NOMO-1 treated with dmso at 0.1 percent for 144 hours (cell line): Measurements from ENCODE around the gene FBXO22.

Experiments used
- DNase-seq: peaks from one replicate; lab custom pipeline; 2025; ENCODE audit not compliant: unreplicated experiment; lab: John Stamatoyannopoulos, UW

Gene FBXO22

DNA sequence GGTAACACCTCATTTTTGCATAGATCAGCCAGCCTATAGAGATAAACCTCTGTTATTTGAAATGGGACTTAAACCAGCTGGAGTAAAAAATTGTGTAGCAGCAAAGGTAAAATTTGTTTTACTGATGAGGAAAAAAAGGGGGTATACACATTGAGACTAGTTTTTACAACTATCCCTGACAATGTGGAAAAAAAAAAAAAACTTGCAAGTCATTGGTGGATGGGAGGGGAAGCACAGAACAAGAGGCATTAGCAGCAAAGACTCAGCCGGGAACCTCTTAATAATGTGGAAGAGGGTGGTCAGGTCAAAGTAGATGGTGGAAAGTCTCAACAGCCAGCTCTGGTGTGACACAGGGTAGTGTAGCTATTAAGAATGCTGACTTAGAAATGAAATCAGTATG is 14.5 kb downstream of the FBXO22 start:
- no peak for DNase-seq

DNA sequence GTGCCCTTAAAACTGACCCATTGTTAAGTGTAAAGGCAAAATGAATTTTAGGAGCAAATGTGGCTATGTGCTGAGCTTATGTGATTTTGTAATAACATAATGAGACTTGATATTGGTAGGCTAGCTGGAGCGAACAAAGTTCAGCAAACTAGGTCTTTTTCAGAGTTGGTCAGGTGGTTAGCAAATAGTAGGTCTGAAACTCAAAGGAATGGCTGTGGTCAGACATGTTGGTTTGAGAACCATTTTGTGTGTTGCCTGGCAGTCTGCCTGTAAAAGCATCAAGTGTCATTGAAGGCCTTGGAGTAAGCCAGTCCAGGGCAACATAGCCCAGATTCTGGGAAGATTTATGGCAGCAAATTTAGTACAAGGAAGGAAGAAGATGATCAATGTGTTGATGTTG is 16.4 kb downstream of the FBXO22 start:
- no peak for DNase-seq

DNA sequence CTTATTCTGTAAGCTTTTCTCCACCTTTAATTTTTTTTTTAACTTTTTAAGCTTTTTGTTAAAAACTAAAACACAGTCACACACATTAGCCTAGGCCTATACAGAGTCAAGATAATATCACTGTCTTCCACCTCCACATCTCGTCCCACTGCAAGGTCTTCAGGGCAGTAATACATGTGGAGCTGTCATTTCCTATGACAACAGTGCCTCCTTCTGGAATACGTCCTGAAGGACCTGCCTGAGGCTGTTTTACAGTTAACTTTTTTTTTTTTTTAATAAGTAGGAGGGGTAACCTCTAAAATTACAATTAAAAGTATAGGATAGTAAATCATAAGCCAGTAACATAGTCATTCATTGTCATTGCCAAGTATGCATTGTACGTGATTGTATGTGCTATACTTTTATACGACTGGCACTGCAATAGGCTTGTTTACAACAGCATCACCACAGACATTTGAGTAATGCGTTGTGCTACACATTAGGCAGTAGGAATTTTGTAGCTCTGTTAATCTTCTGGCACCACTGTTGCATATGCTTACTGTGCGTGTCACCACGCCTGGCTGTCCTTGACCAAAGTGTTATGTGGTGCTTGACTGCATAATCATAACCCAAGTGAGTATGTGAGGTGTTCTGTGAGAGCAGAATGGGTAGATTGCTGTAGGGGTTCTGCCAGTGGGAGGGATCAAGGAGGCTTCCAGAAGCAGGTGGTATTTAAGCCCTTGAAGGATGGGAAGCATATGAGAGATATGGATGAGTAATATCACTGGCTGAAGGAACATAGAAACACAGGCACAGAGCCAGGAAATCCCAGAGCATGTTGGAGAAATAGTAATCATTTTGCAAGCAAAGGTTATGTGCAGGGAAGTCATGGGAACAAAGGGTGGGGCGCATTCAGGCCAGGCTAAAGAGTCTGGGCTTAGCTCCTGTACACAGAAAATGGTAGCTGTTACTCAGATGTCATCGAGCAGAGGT is 18.3 kb downstream of the FBXO22 start:
- DNase-seq, result no peak

DNA sequence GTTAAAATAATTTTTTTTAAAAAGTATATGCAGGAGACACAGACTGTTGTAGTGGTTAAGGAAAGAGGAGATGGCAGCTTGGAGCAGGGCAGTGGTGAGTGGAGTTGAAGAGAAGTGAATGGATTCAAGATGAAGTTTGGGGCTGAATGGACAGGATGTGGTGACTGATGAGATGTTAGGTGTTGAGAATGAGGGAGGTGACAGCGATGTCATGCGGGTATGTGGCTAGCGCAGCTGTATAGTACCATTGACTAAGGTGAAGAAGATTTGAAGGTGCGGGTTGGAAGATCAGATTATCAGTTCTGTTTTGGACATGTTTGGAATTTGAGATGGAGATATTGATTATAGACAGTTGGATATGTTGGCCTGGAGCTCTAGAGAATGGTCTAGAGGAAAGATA is 20.1 kb downstream of the FBXO22 start:
- no peak for DNase-seq

DNA sequence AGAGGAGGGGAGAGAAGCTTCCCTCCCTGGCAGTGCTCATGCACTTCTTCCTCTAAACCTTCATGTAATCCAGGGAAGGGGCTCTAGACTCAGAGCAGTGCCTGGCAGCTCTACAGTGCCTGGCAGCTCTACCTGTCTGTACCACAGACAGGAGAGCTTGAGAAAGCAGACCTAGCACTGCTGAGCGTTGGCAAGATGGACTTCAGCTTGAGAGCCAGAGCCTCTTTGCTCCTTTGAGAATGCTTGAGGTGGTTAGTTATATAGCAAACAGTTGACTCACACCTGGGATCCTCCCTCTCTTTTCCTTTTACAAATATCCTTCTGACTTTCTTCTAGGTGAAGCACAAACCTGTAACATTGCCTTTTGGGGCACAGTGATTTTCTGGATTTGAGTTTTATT is 20.9 kb downstream of the FBXO22 start:
- DNase-seq, result no peak

DNA sequence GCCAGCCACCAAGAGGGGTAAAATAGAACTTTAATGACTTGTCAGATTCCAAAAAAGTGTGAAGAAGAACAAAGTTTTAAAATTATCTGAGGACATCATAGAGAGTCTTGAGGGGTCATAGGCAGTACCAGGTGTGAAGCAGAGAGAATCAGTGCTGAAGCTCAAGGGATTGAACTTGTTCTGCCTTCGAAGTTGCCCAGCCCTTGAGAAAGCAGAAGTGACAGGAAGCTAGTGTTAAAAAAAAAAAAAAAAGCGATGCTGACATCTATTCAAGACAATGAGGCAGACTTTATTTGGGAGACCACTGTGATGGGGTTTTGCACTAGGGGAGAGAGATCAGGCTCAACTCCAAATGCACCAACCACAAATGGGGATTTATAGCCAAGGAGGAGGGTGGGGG is 21.8 kb downstream of the FBXO22 start:
- DNase-seq, result peak; percentile 3

DNA sequence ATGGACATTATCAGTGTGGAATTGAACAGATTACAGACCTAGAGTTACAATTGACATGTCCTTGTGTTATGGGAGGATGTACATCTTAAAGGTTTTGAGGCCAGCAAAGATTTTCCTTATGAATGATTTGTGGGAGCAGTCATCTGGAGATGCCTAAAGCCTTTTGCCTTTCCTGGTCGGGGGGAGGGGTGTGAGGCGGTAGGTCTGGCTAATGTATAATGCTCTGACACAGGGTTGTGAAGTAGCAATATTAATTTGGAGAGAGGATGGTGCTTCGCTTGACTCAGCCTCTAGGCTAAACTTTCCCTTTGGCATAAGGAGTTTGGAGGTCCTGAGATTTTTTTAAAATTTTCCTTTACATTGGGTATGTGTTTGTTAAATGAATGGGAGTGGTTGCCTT is 23.3 kb downstream of the FBXO22 start:
- DNase-seq, result no peak

DNA sequence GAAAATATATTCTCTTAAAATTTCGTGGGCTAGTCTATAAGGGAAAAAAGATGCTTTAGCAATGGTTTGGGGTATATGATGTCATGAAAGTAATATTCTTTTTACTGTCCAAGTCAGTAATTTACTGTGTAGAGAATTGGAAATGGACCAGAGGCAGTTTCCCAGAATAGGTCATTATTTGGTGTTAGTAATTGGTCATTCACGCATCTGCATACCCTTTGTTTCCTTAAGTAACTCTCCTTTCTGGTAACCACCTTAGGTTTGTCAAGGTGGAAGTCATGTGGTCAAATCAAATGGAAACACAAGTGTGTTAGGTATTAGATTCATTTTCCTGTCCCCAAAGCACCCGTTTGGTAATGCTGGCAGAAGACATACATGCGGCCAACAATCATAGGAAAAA is 23.9 kb downstream of the FBXO22 start:
- DNase-seq, result no peak

DNA sequence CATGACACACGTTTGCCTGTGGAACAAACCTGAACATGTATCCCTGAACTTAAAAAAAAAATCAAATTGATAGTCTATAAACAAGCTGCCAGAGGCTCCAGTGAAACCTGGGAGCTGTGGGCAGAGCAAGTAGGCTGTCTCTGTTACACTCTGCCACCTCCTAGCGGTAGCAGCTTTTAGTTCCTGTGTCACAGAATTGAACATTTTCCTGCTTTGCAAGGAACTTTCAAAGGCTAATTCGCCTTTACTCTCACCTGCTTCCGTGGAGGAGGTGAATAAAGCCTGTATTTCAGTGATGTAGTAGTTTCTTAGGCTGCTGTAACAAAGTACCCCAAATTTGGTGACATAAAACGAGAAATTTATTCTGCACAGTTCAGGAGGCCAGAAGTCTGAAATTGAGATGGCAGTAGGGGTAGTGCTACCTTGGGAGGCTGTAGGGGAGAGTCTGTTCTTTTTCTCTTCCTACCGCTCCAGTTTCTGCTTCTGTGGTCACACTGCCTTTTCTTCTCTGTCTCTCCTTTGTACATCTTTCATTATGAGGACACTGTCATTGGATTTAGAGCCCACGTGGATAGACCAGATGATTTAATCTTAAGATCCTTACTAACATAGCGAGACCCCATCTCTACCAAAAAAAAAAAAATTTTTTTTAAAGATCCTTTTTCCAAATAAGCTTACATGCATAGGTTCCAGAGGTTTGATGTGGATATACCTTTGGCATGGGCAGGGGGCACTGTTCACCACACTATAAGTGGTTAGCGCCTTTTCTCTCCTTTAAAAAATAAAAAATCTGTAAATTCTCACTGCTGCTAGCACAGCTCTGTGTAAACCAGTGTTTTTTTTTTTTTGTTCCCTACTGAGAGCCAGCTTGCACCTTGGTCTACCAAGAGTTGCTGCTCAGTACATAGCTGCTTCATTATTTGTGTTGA is 25.3 kb downstream of the FBXO22 start:
- peak; percentile 9 for DNase-seq

DNA sequence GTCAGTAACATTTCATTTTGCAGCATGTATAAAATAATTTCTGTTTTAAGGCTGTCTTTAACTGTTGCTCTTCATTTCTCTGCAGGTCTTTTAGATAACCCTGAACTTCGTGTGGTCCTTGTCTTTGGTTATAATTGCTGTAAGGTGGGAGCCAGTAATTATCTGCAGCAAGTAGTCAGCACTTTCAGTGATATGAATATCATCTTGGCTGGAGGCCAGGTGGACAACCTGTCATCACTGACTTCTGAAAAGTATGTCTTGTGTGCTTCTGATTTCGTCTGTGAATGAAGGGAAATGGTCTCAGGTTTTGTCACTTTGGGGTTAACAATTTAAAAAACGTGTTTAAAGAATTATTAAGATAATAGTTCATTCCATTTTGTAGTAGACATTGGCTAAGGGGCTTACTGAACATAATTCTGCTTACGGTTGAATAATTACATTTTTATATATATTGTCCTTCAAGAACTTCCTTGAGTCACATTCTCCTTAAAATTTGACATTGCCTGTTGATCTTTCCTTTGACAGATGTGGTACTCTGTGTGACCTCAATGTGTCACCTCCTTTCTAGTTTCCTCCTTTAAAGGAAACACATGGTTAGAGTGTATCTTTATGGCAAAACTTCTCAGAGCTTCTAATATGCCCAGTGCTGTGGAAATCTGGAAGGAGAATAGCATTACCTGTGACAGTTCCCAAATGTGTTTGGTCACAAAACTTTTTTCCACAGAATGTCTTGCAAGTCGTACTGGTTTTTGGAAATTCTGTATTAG is 26.3 kb downstream of the FBXO22 start:
- no peak for DNase-seq

DNA sequence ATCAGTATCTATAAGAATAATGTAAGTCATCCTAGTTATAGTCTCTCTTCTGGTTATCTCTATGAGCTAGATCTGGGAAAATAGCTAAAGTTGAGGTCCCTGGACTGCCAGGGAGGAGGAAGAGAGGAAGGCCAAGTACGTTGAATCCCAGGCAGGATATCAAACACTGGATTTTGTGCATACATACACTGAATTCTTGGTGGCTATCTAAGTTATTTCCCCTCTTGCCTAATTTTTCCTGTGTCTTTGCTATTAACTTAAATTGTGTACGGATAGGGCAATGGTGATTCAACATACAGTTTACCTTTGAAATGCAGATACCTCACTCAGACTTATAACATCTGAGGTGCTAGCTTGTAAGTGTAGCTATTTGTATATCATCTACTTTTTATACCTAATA is 27.2 kb downstream of the FBXO22 start:
- no peak for DNase-seq

DNA sequence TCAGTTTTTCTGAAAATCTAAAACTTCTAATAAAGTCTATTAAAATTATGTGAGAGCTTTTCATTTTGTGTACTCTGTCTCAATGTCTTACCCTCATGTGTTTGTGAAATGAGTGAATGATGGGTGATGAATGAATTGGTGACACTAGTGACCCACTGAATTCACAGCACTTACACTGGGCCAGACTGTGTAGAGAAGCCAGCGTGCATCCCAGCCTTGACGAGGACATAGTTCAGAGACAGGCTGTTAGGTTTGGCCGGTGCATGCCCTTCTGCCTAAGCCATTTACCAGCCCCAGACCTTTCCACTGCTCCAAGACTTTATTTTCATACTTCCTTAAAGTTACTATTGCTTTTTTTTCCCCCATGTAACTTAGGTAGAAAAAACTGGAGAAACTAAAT is 38.8 kb downstream of the FBXO22 start:
- no peak for DNase-seq

DNA sequence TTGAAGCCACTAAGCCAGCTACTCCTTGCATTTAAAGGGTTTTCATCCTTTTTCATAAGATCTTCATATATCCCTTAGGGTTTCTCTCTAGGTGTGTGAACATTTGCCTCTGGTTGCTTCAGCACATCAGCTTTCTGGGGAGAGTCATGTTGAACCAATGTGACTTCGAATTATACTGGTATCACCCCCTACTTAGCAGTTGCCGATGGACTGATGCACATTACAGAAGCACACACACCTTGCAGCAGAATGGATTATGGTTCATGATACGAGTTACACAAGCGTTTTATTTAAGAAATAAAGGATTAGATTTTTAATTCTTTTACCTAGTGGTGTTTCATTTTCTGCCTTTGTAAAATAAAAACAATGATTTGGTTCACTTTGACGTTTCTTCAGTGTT is 39.6 kb downstream of the FBXO22 start:
- no peak for DNase-seq

DNA sequence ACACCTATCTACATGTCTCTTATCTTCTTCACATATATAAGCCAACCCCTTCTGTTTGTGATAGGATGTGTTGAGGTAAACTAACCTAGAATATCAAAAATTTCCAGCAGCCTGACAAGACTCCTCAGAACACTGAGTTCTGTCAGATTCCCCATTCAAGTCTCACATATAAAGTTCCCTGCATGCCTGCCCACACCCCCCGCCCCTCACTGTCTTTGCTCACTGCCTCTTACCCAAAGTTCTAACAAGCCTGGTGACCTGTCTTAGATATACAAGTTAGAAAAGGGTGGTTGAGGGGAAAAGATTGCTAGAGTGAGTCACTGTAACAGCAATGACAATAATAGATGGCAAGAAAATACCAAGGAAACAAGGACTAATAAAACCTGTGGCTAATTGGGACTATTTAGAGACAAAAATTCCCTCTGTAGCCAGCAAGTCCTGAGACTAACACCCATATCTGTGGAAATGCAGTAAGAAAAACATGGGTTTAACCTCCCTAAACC is 40.1 kb downstream of the FBXO22 start:
- no peak for DNase-seq

DNA sequence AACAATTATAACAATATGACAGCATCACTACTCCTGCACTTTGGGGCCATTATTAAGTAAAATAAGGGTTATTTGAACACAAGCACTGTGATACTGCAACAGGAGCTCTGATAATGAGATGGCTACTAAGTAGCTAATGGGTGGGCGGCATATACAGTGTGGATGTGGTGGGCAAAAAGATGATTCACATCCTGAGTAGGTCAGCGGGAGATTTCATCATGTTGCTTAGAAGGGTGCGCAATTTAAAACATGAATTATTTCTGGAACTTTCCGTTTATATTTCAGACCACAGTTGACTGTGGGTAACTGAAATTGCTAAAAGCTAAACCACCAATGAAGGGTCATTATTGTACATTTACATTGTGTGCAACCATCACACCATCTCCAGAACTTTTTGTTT is 42.3 kb downstream of the FBXO22 start:
- peak; percentile 77 for DNase-seq

DNA sequence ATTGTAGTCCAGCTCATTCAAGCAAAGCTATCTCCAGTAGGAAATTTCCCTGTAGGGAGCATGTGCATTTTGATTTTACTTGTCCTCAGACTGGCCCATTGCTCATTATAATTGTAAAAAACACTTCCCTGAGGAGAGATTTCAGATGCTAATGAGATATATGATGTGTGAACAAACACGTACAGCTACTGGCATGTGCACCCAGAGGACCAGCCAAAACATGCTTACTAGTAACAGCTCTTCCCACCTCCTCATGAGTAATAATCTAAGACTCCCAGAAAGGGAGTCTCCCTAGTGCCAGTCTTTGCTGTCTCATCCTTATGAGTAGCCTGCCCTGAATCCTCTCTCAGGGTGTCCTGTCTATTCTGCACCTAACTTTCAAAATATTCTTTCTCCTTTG is 43.4 kb downstream of the FBXO22 start:
- no peak for DNase-seq

DNA sequence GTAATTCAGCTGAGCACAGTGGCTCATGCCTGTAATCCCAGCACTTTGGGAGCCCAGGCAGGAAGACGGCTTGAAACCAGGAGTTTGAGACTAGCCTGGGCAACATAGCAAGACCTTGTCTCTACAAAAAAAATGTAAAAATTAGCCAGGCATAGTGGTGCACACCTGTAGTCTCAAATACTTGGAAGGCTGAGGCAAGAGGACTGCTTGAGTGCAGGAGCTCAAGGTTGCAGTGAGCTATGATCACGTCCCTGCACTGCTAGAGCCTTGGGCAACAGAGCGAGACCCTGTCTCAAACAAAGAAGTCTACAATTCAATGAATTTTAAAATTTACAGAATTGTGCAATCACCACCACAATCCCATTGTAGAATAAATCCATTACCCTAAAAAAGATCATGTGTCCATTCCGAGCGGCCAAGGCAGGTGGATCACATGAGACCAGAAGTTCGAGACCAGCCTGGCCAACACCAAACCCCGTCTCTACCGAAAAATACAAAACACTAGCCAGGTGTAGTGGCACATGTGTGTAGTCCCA is 45.2 kb downstream of the FBXO22 start:
- DNase-seq, result no peak

DNA sequence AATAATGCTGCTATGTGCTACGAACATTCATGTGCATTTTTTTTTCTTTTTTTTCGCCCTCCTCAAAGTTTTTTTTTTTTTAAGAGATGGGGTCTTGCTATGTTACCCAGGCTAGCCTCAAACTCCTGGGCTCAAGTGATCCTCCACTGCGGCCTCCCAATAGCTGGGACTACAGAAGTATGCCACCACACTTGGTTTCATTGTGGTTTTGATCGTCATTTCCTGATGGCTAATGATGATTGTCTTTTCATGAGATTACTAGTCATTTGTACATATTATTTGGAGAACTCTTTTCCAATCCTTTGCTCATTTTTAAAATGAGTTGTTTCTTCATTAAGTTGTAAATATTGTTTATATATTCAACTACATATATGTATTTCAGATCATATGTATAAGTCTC is 48.8 kb downstream of the FBXO22 start:
- DNase-seq, result no peak

DNA sequence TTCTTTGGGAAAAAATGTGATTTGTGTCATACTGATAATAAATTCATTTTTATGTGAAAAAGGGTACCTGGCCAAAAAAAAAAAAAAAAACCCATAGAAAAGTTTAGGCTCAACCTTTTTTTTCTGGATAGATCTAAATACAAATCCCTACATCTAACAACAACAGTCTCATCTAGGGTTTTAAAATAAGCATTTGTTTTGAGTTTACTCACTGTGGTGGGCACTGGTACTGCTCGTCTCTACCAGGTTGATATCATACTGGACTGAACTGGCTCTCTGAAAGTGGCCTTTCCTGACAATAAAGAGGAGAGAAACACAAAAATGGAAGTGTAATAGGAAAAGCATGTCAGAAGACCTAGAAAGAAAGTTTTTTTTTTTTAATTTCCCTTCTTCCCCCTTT is 52.0 kb downstream of the FBXO22 start:
- DNase-seq, result no peak

DNA sequence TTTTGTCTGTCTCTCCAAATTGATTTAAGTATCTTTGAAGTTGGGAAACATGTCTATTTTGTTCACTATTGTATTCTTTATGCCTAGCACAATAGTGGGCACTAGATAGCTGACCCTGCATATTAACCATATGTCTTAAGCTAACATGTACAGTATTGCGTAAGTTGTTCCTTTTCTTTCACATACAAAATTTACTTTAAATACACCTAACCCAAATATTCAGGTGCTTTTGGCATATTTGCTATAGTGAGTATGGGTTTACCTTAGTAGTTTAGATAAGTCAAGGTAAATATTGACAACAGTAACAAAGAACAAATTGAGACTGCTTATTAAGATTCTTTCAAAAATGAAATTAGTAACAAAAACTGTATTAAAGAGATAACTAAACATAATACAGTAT is 57.7 kb downstream of the FBXO22 start:
- no peak for DNase-seq

DNA sequence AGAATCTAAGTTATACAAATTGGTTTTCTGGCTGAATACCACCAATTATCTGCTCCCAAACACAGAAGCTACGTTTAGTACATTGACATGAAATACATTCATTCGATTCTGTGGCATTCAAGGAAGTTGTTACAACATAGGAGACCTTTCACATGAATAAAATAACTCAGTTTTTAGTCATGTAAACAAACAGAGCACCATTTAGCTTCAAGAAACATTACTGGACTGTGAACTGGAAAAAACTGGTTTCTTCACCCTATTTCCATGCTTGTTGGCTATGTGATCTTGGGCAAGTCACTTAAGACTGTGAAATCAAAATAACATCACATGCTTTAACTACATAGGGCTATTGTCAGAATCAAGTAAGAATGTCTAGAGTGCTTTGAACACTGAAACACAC is 62.4 kb downstream of the FBXO22 start:
- no peak for DNase-seq
